GM21381 (cell line): Measurements from ENCODE around the gene OR51L1.
"Not testable (repeated sequence)": the region's sequence is repeated elsewhere in the genome, so short reads cannot be mapped to it uniquely, and the experiment has no call there.

Source experiments
- ATAC-seq: cut with Tn5 transposase; IDR thresholded peaks from one replicate; pipeline ENCODE4 v1.9.1; 2021; ENCODE audit warnings: mild to moderate bottlenecking, moderate library complexity; ENCODE audit not compliant: unreplicated experiment

The OR51L1 gene, protein sequence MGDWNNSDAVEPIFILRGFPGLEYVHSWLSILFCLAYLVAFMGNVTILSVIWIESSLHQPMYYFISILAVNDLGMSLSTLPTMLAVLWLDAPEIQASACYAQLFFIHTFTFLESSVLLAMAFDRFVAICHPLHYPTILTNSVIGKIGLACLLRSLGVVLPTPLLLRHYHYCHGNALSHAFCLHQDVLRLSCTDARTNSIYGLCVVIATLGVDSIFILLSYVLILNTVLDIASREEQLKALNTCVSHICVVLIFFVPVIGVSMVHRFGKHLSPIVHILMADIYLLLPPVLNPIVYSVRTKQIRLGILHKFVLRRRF

DNA sequence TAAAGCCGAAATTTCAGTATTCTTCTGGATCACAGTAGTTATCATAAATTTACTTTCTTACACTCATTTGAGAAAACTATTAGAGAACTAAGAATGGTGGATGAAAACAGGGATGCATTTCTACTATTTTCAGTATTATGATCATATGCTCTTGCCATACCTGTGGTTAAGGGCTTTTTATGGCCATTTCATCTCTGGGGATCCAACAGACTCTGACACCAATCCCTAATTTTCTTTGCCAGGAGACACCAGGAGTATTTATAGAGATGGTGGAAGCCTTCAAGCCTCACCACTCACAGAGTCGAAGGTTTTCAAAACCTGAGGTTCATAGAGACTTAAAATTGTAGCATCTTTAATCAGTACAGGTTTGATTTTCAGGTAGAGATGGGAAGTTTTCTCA lies at the start of gene OR51L1:
TSS of gene OR51L1 (plus strand) at position 301 of the 400 bp plus-strand sequence. CDS start 4,132 bp downstream, outside the sequence.
- no peak for ATAC-seq

DNA sequence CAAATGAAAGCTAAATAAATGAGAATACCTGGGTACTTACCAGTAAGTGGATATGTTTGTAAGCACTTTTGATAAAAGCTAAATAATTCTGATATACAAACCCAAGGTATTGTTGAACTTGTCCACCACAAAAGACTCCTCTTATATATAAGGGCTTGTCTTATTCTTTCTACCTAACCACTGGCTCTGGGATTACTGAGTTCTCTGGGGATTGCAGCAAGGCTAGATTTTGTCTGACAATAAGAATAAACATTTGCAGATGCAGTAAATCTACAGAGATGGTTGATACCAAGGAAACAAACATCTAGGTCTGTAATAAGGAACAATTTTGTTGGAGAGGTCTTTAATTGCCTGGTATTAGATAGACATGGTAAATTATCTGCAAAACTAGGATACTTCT lies 47.1 kb upstream of the OR51L1 start, which contains the start of gene OR51A4:
TSS of gene OR51A4 (minus strand) at position 101 of the 400 bp plus-strand sequence. CDS start 505 bp downstream, outside the sequence.
- ATAC-seq: no peak

DNA sequence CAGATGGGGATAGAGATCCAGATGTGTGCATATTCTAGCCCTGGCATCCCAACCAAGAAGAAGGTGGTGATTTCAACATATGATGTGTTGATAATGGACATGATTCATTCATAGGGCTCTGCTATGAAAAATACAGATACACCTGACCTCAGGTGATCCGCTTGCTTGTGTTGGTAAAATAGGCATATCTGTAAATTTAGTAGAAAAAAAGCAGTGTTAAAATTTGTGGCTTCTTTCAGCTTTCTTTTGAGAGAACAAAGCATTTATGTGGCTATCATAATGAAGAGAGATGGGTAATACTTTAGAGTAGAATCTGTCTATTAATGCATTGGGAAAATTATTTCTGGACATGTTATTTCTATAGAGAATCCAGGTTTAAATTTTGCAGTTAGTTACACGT lies 39.0 kb upstream of the OR51L1 start, which contains the start of gene OR51A2:
TSS of gene OR51A2 (minus strand) at position 101 of the 400 bp plus-strand sequence. CDS start at position 101, 0 bp downstream.
- ATAC-seq: not testable (repeated sequence)

DNA sequence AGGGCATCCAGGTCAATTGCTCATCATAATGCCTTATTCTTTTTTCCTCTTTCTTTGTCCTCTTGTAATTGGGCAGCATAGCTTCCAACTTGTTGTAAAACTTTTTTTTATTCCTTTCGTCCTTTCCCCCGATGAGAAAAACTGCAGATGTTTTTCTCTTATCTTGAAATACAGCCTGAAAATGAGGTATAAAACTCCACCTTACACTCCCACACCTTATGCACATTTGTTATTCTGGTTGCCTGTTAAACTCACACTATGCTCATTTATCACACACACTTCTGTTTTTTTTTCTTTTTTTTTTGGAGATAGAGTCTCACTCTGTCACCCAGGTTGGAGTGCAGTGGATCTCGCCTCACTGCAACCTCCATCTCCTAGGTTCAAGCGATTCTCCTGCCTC lies 37.3 kb upstream of the OR51L1 start:
- no peak for ATAC-seq

DNA sequence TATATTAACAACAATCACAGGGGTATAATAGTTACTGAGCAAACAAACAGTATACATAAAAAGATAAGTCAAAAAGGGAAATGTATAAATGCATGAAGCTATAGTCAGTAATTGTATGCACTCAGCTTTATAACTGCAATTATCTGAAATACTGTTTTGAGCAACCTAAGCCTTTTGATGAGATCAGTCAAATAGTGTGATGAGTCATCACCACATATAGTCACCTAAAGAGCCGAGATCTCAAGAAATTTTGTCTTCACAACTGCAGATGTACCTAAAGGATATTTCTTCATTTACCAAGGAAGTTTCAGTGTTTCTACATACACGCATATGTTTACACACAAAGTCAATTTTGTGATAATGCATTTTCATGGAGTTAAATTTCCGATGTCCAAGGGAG lies 33.8 kb upstream of the OR51L1 start:
- no peak for ATAC-seq

DNA sequence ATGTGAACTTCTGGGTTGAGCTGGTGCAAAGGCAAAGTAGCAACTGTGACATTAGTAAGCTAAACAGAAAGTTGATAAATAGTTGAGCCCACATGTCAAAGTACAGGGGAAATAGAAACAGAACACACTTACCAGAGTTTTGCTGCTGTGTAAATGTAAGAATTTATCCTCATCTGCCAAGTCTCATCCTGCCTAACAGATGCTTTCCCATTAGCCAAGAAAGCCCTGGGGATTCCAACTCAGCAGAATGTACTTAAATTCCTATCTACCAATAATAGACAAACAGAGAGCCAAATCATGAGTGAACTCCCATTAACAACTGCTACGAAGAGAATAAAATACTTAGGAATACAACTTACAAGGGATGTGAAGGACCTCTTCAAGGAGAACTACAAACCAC lies 31.8 kb upstream of the OR51L1 start:
- no peak for ATAC-seq

DNA sequence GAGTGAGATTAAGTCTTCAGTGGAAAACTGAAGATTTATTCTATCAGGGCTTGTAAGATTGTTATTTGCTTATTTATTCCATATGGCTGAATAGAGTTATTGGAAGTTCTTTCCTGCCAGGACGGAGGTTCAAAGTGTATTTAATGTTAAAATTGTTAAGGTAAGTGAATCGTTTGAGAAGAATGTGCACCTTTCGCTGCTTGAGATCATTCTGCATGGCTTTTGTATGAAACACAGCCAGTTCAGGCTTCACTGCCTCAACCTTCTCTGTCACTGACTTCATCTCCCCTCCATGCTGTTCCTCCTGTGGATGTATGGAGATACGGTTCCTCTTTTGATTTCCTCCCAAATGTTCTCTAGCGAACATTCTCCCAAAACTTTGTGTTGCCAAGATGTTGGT lies 19.2 kb upstream of the OR51L1 start:
- ATAC-seq: no peak

DNA sequence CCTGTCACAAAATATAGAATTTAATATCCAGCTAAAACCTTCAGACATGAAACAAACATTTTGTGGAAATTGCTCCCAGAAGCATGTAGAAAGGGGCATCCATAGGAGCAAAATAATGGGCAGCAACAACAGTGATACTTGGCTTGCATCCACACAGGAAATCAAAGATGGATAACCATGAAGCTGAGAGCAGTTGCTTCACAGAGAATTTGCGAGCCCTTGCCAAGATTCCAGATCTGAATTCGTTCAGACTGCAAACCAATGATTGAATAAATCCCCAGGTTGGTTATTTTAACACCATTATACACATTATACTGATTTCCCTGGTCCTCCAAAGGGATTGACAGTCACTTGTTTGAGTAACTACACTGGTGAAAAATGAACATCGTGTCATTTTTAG lies 15.6 kb upstream of the OR51L1 start:
- ATAC-seq: no peak

DNA sequence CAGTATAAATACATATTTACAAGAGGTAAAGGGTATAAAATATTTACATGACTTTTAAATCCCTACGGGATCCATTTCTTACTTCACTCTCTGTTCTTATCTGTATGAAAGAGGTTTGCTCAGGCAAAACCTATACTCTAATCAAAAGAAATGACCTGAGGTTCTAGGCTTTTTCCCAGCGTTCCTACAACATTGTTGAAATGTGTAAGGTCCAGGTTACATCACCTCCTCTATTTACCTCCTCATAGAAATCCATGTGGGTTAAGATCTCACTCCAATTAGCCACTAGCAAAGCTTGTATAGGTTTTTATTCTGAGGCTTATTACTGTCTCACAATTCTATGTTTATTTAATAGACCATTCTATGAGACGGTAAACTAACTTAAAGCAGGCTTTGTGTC lies 12.0 kb upstream of the OR51L1 start:
- ATAC-seq: no peak

DNA sequence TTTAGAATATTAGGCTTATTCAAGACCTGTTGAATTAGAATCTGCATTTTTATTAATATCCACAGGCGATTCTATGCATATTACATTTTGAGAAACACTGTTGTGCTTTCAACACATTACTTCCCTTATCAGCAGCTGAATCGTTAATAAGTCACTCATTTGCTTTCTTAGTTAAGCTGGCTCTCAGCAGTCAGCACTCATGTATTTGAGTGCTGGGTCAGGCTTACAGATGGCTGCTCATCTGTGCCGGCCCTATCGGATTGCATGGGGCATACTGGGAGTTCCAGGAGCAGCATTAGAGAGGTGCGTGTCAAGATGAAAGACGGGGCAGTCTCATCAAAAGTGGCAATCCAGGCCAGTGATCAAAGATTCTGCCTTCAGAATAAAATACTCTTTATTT lies 10.8 kb upstream of the OR51L1 start:
- ATAC-seq: no peak

DNA sequence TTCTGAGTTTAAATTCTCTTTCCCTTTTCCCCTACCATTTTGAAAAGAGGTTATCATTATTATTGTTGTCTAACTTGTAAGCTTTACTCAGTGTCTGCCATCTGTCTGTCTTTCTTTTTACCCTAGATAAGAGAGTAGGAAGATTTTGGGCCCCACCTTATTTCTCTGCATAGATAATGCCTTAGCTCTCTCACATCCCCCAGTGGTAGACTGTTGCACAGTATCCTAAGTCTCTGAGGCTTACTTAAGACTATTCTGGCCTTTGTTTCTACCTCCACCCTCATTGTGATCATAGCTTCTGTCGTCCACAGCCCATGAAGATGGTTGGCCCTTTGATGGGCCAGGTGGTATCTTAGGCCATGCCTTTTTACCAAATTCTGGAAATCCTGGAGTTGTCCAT lies 3.6 kb upstream of the OR51L1 start:
- no peak for ATAC-seq

DNA sequence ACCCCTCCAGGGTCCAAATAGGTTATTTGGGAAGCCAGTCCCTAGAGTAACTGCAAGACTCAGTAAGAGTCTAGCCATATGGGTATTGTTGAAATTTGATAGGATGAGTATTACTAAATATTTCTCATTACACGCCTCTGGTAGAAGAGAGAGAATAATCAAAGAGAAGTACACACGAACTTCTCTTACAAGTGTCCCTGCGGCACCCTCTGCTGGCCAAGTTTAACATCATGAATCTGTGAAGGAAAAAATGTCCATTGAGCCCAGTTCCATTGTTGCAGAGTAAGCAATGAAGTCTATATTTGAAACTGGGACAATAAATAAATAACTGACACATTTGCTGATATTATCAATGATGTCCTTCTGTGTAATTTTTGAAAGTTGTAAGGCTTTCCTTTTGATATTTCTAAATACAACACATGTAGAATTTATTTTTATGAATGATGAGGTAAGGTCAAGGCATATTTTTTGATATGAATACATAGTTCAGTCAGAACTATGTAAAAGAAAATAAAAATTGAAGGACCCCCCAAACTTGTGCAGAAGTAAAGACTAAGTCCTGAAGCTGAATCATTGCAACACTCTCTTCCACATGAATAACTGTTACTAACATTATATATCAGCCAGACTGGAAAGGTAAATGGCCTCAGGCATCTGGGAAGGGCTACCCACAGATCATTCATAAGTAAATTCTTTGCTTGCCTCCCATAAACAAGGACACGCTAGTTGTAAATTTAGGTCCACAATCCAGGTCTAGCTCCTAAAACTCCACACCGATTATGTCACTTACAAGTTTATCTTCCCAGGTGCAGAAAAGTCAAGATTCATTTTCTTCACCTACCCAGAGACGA lies 10.0 kb downstream of the OR51L1 start:
- peak; percentile 51 for ATAC-seq

DNA sequence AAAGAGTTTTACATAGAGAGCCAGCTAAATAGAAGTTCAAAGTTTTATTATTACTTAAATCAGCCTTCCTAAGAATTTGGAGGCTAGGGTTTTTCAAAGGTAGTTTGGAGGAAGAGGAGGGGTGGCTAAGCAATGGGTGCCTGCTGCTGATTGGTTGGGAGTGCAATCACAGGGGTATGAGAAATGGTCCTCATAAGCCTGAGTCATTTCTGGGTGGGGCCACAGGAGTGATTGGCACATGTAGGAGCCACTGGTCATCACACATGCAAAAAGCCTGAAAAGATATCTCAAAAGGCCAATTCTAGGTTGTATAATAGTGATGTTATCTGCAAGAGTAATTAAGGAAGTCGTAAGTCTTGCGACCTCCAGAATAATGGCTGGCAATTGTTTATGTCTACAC lies 12.9 kb downstream of the OR51L1 start:
- ATAC-seq: no peak

DNA sequence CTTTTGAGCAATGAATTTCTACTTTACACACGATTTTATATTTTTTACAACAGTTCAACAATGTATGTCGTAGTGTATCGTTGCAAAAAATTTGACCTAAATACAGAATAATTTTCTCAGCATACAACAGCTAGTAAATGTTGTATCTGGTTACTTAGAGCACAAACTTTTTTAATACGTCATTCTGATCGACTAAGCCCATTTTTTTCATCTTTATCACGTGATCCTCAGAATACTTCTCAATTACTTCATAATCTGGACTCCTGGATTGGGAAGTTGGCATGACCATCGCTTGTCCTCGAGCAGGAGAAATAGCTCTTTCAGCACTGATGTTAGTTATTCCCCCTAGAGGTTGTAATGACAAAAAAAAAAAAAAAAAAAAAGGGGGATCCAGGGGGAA lies 16.6 kb downstream of the OR51L1 start:
- no peak for ATAC-seq

DNA sequence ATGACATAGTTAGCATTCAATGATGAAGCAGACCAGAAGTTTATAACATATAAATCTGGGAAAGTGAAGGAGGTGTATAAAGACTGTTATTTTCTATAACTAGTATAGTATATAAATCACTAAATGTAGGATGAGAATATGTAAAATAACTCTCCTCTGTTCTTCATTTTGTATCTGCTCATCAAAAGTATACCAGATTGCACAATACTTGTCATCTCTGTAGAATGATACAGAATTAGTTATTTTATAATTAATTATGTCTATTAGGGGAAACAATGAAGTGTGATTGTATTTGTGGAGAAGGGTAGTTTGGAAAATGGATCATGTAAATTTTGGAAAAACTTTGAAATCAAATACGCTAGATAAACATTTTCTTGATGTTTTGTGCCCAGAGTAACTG lies 18.4 kb downstream of the OR51L1 start:
- no peak for ATAC-seq

DNA sequence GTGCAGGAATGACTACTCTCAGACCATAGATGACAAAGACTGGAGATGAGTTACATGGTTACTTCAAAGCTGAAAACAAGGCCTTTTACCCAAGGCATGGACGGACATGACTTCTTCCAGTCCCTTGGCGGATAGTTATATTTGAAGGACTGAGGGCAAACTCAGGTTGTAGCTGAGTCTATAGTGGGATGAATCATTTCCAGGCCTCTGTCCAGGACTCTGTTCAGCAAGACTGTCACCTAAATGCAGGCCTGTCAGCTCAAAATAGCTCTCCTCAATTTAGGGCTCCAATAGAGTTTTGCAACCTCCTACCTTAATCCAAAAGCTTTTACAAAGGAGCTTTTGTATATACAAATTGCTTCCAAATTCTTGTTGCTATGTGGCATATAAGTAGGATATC lies 27.3 kb downstream of the OR51L1 start:
- no peak for ATAC-seq

DNA sequence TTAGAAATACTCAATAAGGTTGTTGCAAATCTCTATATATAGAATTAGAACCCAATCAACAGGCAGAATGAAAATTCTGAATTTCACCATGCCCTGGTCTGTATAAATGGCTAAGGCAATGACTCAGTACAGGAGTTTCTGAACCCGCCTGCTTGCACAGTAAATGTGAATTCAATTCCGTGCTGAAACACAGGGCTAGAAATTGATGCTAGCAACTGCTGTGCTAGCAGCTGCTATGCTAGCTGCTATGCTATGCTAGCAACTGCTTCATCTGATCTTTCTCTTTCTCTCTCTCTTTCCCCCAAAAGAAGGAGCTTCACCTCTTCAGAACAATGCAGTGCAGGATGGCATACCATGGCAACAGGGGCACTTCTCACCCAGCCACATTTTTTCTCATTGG lies 42.0 kb downstream of the OR51L1 start:
- ATAC-seq: no peak

DNA sequence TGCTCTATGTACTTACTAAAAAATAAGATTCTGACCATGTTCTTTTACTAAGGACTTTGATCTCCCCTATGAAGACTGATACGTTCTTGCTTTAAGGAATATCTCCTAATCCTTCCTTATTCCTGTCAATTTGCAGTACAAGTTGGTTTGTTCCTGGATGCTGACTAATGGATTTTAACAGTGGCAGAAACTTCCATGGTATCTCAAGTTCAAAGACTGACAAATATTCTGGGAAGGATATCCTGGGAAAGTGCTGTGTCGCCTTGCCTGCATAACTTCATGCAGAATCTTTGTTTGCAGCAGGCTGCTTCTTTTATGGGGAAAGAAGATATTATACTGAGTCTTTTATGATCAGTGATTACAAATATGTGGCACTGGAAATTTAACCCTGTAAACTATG lies 43.3 kb downstream of the OR51L1 start:
- ATAC-seq: no peak

DNA sequence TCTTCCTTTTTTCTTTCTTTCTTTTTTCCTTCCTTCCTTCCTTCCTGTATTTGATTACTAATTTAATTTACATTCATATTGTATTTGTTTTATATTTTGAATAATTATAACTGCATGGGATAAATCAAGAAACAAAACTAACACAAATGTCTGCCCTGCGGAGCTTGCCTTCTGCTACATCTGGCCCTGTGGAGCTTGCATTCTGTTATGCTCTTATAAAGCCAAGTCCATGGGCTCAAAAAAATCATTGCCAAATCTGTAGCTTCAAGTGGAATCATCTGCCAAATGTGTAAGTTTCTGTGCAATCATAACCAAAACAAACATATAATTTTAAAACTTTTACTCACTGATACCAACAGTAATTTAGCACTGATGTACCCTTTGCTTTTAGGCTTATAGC lies 43.7 kb downstream of the OR51L1 start:
- ATAC-seq: no peak

DNA sequence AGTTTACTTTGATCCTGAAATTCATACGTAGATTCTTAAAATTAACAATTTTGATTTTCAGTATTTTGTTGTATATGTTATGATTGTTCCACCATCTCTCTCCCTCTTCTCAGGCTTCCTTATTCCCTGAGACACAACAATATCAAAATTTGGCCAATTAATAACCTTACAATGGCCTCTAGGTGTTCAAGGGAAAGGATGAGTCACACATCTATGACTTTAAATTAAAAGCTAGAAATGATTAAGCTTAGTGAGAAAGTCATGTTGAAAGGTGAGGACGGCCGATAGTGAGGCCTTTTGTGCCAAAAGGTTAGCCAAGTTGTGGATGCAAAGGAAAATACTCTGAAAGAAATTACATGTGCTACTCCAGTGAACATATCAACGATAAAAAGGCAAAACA lies 46.2 kb downstream of the OR51L1 start:
- ATAC-seq: no peak

DNA sequence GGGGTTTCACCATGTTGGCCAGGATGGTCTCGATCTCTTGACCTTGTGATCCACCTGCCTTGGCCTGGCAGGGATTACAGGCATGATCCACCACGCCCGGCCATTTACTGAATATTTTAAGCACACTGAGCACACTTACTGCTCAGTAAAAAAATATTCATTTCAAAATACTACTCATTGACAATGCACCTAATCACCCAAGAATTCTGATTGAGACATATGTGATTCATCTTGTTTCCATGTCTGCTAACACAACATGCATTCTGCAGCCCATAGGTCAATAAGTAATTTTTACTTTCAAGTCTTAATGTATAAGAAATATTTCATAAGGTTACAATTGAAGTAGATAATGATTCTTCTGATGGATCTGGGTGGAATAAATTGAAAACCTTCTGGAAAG lies 47.4 kb downstream of the OR51L1 start:
- ATAC-seq: no peak

DNA sequence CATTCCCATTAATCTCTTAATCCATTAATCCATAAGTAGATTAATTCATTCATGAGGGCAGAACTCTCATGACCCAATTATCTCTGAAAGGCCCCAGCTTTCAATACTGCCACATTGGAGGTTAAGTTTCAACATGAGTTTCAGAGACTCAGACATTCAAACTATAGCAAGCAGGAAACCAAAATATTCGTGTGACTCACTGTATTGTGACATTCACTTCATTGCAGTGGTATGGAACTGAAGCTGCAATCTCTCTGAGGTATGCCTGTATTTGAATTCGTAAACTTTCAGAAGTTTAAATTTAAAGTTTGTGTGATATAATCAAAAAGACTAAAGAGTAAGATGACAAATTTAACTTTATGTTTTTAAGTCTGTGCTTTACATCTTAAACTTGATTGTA lies 48.7 kb downstream of the OR51L1 start:
- no peak for ATAC-seq
